Activated naive CD4-positive, alpha-beta T cell treated with anti-CD3 and anti-CD28 coated beads for 36 hours (primary cell): ENCODE data around the gene SRC. TPM values are rescaled to one million over a fixed set of nuclear protein-coding genes. Genes with fewer than 3 reads are reported as not detected.

Source experiments
- CTCF ChIA-PET: fragments of 350-600 bp; sonication (Branson Sonifier 250); formaldehyde crosslinking; loops from one replicate; lab custom pipeline; 2021; ENCODE audit warnings: antibody characterized with exemption; lab: Charles Lee
- DNase-seq: peaks from one replicate; pipeline ENCODE4 v3.0.0-alpha.2; 2020
- H3K27ac Mint-ChIP-seq: one replicate; pipeline ENCODE4 v1.8.0; 2021; ENCODE audit warnings: mild to moderate bottlenecking, mixed read lengths
- H3K27me3 Mint-ChIP-seq: one replicate; pipeline ENCODE4 v1.8.0; 2021; ENCODE audit warnings: low read depth, mixed read lengths
- H3K36me3 Mint-ChIP-seq: one replicate; pipeline ENCODE4 v1.8.0; 2021; ENCODE audit warnings: low read depth, mixed read lengths
- H3K4me1 Mint-ChIP-seq: one replicate; pipeline ENCODE4 v1.8.0; 2021; ENCODE audit warnings: low read depth, mixed read lengths
- H3K4me3 Mint-ChIP-seq: one replicate; pipeline ENCODE4 v1.8.0; 2021; ENCODE audit warnings: mild to moderate bottlenecking, moderate library complexity, mixed read lengths
- H3K9me3 Mint-ChIP-seq: one replicate; pipeline ENCODE4 v1.8.0; 2021; ENCODE audit warnings: mixed read lengths
- intact Hi-C: fragments of 100-400 bp; cut with micrococcal nuclease; formaldehyde crosslinking; loops from one replicate; pipeline ENCODE4 v1.15.1; 2023
- total RNA-seq, 2 experiments: library from RNA; stranded (reverse); gene quantifications; one replicate each; pipeline ENCODE4 v1.2.3, GENCODE V29; 2021

Gene SRC
- total RNA-seq, 2 experiments from 2014 or later = 2.0 to 2.8 TPM

GRCh38 chr20:37349517-37350491 is 3.9 kb downstream of the SRC start:
- Mint-ChIP-seq H3K4me1 (peaks cover 8% of the 10 kb centered on the region), H3K27ac (no peak overlapping the region), H3K4me3 (no peak overlapping the region), H3K9me3 (no peaks in the 10 kb centered on the region), H3K36me3 (no peaks in the 10 kb centered on the region), H3K27me3 (no peaks in the 10 kb centered on the region)
- intact Hi-C loops = no loop called here
- peak; percentile 3 for DNase-seq
- CTCF ChIA-PET = interaction anchor here (0.5 kb wide), 1 partner anchor 565 kb away, joined by 3 read pairs; no protein-coding TSS in a partner anchor

GRCh38 chr20:37350649-37351574 is 5.0 kb downstream of the SRC start:
- Mint-ChIP-seq H3K27me3 (no peaks in the 10 kb centered on the region), H3K27ac (no peak overlapping the region), H3K36me3 (no peaks in the 10 kb centered on the region), H3K9me3 (no peaks in the 10 kb centered on the region), H3K4me3 (no peak overlapping the region), H3K4me1 (peaks cover 4% of the 10 kb centered on the region)
- no peak for DNase-seq
- intact Hi-C loops = no loop called here
- CTCF ChIA-PET = interaction anchor here (0.5 to 1.3 kb wide), 2 partner anchors 82 to 564 kb away, joined by 3 to 8 read pairs; no protein-coding TSS in a partner anchor

DNA sequence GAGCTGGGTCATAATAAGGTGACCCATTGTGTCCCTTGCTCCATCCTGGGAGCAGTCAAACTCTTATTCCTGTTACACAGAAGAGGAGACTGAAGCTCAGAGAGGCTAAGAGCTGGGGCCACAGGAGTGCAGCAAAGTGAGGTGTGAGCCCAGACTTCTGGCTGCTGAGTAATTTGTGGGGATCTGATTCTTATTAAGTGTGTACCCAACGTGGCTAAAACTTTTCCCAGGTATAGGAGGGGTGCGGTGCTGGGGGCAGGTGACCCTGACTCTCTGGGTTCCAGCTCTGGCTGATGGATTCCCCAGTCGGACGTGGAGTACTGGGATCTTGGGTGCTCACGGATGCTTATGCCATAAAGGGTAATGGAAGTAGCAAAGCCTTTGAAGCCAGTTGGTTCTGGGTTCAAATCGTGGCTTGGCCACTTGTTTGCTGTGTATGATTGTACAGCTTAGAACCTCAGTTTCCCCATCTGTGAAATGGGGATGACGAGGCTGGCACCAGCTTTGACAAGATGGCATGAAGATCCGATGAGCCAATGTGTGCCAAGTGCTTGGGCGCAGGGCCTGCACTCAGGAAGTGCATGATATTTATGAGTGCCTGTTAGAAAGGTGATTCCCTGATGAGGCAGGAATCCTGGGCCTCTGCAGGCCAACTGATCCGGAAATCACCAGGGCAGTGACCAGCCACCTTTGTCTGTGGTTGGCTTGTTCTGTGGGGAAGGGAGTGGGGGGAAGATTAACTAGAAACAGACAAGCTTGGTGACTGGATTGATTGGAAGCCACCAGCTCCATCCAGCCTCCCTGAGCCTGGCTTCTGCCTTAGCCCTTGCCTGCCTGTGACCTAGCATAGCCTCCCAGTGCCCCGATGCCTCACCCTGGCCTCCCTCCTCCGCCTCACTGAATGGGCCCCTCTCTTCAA is 6.0 kb downstream of the SRC start:
- Mint-ChIP-seq H3K27ac (no peak overlapping the region), H3K4me3 (no peak overlapping the region), H3K4me1 (peaks cover 4% of the 10 kb centered on the region), H3K27me3 (no peaks in the 10 kb centered on the region), H3K36me3 (no peaks in the 10 kb centered on the region), H3K9me3 (no peaks in the 10 kb centered on the region)
- intact Hi-C loops = no loop called here
- CTCF ChIA-PET = interaction anchor here (1.3 kb wide), 1 partner anchor 83 kb away, joined by 8 read pairs; no protein-coding TSS in a partner anchor
- DNase-seq = no peak

GRCh38 chr20:37352608-37352980 is 6.7 kb downstream of the SRC start:
- H3K9me3 Mint-ChIP-seq = no peaks in the 10 kb centered on the region
- H3K27ac Mint-ChIP-seq = no peak overlapping the region
- H3K4me3 Mint-ChIP-seq = no peak overlapping the region
- CTCF ChIA-PET = no interaction called here
- H3K36me3 Mint-ChIP-seq = no peaks in the 10 kb centered on the region
- H3K4me1 Mint-ChIP-seq = peaks cover 1% of the 10 kb centered on the region
- no peak for DNase-seq
- intact Hi-C loops = no loop called here
- H3K27me3 Mint-ChIP-seq = no peaks in the 10 kb centered on the region

- Mint-ChIP-seq H3K9me3 (no peaks in the 10 kb centered on the region), H3K4me3 (no peak overlapping the region), H3K27ac (no peak overlapping the region), H3K4me1 (no peaks in the 10 kb centered on the region), H3K27me3 (no peaks in the 10 kb centered on the region), H3K36me3 (no peaks in the 10 kb centered on the region)
- intact Hi-C loops = no loop called here
- no peak for DNase-seq
- CTCF ChIA-PET = no interaction called here
Observed at GRCh38 chr20:37353285-37353849, 7.4 kb downstream of the SRC start.

DNA sequence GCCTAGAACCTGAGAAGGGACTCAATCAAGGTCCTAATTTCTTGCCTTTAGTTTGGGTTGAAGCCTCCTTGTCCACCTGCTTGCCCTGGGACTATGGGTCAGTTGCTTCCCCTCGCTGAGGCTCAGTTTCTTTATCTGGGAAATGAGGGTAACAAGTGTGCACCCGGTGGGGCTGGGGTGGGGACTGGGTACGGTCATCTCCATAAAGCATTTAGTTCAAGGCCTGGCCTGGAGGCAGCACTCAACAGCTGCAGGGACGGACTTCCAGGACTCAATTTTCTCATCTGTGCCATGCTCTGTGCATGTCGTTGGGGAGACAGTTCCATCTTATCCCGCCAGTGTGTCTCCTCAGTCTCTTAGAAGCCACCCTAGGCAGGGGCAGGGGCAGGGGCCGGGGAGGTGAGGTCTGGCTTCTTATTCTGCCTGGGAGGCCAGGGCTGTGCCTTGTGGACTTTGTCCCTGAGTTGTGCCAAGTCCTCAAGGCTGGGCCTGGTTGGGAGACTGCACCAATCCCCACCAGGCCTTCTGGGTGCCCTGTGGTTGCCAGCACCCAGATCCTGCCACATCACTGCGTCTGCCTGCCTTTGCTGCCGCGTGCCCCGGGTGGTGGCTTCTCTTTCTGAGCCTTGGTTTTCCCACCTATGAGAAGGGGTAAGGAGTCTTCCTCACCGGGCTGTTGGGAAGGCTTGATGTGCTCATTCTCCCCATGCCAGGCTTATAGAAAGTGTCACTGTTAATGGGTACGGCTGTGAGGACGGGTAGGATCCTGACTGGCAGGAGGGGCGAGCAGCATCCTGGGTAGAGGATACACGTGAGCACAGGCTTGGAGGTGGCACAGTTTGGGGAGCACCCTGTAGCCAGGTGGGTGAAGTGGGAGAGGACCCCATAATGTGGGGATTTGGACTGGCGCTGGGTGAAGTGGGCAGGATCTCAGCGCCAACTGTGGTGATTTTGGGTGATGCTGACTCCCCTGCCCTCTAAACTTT is 8.6 kb downstream of the SRC start:
- intact Hi-C loops = no loop called here
- CTCF ChIA-PET = no interaction called here

GRCh38 chr20:37355252-37356180 is 9.6 kb downstream of the SRC start:
- Mint-ChIP-seq H3K4me3 (no peak overlapping the region), H3K4me1 (no peaks in the 10 kb centered on the region), H3K27ac (no peak overlapping the region), H3K27me3 (no peaks in the 10 kb centered on the region), H3K36me3 (no peaks in the 10 kb centered on the region), H3K9me3 (no peaks in the 10 kb centered on the region)
- CTCF ChIA-PET = interaction anchor here (1.0 kb wide), 1 partner anchor 9 kb away, joined by 3 read pairs; no protein-coding TSS in a partner anchor
- intact Hi-C loops = no loop called here
- no peak for DNase-seq

More for the DNA sequence above, 8.6 kb downstream of the SRC start:
- no peak overlapping the region for H3K4me3 Mint-ChIP-seq
- no peaks in the 10 kb centered on the region for H3K36me3 Mint-ChIP-seq
- no peaks in the 10 kb centered on the region for H3K4me1 Mint-ChIP-seq
- H3K9me3 Mint-ChIP-seq = no peaks in the 10 kb centered on the region
- H3K27ac Mint-ChIP-seq = no peak overlapping the region
- no peaks in the 10 kb centered on the region for H3K27me3 Mint-ChIP-seq
- no peak for DNase-seq

GRCh38 chr20:37356387-37356786 is 10.4 kb downstream of the SRC start:
- H3K4me1 Mint-ChIP-seq = no peaks in the 10 kb centered on the region
- H3K36me3 Mint-ChIP-seq = no peaks in the 10 kb centered on the region
- no peak for DNase-seq
- CTCF ChIA-PET = no interaction called here
- intact Hi-C loops = no loop called here
- H3K27ac Mint-ChIP-seq = no peak overlapping the region
- H3K9me3 Mint-ChIP-seq = no peaks in the 10 kb centered on the region
- H3K4me3 Mint-ChIP-seq = no peak overlapping the region
- no peaks in the 10 kb centered on the region for H3K27me3 Mint-ChIP-seq

DNA sequence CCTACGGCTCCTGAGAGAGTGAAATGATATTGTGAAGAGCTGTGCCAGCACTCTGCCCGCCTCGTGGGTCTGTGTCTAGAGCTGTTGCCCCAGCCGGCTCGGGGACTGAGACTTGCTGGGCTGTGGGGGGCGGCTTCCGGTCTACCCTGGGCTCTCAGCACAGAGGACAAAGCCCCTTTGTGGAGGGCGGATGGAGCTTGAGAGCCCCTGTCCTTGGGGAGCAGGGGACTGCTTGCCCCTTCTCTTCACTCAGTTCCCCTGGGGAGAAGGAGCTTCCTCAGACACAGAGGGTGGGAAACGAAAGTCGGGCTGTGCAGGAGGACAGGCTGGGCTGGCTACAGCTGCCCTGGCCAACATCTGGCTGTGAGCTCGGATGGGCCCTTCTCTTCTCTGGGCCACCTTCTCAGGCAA is 11.0 kb downstream of the SRC start:
- Mint-ChIP-seq H3K4me1 (no peaks in the 10 kb centered on the region), H3K9me3 (no peaks in the 10 kb centered on the region), H3K27ac (no peak overlapping the region), H3K27me3 (no peaks in the 10 kb centered on the region), H3K4me3 (no peak overlapping the region), H3K36me3 (no peaks in the 10 kb centered on the region)
- CTCF ChIA-PET = no interaction called here
- intact Hi-C loops = no loop called here
- DNase-seq = no peak
